ENCODE results near the gene ADAMTSL1. TPM values are rescaled to one million over a fixed set of nuclear protein-coding genes. Genes with fewer than 3 reads are reported as not detected.

ADAMTSL1 gene
- total and polyA plus RNA-seq, 2 of the 13 experiments (the other 11 are each of a cell fraction or from before 2014, with no cell fraction given): not detected

GRCh38 chr9:18947892-18948339 is 474.0 kb downstream of the ADAMTSL1 start:
- Histone ChIP-seq H3K79me2 (ENCODE audit: insufficient read depth, low read length) (no peaks in the 10 kb centered on the region), H3K27ac (ENCODE audit: extremely low read length, insufficient read depth, low read length) (no peak overlapping the region), H2AFZ (ENCODE audit: low read length) (no peak overlapping the region), H3K9me3 (ENCODE audit: low read length) (no peaks in the 10 kb centered on the region), H4K20me1 (ENCODE audit: insufficient read depth, low read length) (no peaks in the 10 kb centered on the region), H3K4me3 (replicated peaks in 1 of 3; ENCODE audit: insufficient read depth in 1 of 3, low read depth in 2 of 3, low read length in 3 of 3) (no peak overlapping the region), H3K4me1 (ENCODE audit: insufficient read depth, low read length) (no peaks in the 10 kb centered on the region), H3K4me2 (ENCODE audit: low read depth, low read length) (no peak overlapping the region), H3K36me3 (replicated peaks in 1 of 2; ENCODE audit: control insufficient read depth in 1 of 2, insufficient read depth in 2 of 2, low read length in 2 of 2) (no peaks in the 10 kb centered on the region), H3K9ac (ENCODE audit: insufficient read depth, low read depth, low read length) (no peak overlapping the region), H3K27me3 (ENCODE audit: control insufficient read depth in 1 of 2, insufficient read depth in 2 of 2, low read length in 2 of 2) (peaks cover 2 to 8% of the 10 kb centered on the region in 2 experiments; a peak in 4 of 5 replicates)
- TF ChIP-seq NR2F6 (IDR thresholded peaks at IDR 0.05) (no peak), NR2F6 (CRISPR knock-in tag; IDR thresholded peaks at IDR 0.05) (no peak), NPAS2 (CRISPR knock-in tag; IDR thresholded peaks at IDR 0.05; ENCODE audit: borderline replicate concordance) (no peak), ZBTB7A (CRISPR knock-in tag; IDR thresholded peaks at IDR 0.05) (no peak), RAD51 (IDR thresholded peaks at IDR 0.05; ENCODE audit: borderline replicate concordance) (peak; percentile 26; the same call in 1 of the 2 replicates), GTF2F1 (IDR thresholded peaks at IDR 0.05; ENCODE audit: low read length) (no peak), ZFP36L2 (CRISPR knock-in tag; IDR thresholded peaks at IDR 0.05) (no peak), RFXANK (CRISPR knock-in tag; IDR thresholded peaks at IDR 0.05) (no peak), NFRKB (IDR thresholded peaks at IDR 0.05) (no peak)
- TF ChIP-seq, protein P1, sequence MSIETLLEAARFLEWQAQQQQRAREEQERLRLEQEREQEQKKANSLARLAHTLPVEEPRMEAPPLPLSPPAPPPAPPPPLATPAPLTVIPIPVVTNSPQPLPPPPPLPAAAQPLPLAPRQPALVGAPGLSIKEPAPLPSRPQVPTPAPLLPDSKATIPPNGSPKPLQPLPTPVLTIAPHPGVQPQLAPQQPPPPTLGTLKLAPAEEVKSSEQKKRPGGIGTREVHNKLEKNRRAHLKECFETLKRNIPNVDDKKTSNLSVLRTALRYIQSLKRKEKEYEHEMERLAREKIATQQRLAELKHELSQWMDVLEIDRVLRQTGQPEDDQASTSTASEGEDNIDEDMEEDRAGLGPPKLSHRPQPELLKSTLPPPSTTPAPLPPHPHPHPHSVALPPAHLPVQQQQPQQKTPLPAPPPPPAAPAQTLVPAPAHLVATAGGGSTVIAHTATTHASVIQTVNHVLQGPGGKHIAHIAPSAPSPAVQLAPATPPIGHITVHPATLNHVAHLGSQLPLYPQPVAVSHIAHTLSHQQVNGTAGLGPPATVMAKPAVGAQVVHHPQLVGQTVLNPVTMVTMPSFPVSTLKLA (IDR thresholded peaks at IDR 0.05): peak; percentile 94
- TF ChIP-seq, protein P2, sequence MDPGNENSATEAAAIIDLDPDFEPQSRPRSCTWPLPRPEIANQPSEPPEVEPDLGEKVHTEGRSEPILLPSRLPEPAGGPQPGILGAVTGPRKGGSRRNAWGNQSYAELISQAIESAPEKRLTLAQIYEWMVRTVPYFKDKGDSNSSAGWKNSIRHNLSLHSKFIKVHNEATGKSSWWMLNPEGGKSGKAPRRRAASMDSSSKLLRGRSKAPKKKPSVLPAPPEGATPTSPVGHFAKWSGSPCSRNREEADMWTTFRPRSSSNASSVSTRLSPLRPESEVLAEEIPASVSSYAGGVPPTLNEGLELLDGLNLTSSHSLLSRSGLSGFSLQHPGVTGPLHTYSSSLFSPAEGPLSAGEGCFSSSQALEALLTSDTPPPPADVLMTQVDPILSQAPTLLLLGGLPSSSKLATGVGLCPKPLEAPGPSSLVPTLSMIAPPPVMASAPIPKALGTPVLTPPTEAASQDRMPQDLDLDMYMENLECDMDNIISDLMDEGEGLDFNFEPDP (CRISPR knock-in tag; conservative IDR thresholded peaks at IDR 0.05): no peak
- TF ChIP-seq, protein P3, sequence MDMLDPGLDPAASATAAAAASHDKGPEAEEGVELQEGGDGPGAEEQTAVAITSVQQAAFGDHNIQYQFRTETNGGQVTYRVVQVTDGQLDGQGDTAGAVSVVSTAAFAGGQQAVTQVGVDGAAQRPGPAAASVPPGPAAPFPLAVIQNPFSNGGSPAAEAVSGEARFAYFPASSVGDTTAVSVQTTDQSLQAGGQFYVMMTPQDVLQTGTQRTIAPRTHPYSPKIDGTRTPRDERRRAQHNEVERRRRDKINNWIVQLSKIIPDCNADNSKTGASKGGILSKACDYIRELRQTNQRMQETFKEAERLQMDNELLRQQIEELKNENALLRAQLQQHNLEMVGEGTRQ (IDR thresholded peaks at IDR 0.05; ENCODE audit: low read depth, low read length): peak; percentile 18; the same call in 1 of the 2 replicates
- TF ChIP-seq, protein P3 (CRISPR knock-in tag; IDR thresholded peaks at IDR 0.05; ENCODE audit: borderline replicate concordance): no peak
- BruUV-seq (replicated peaks): no TSS peak
- POLR2A ChIA-PET: no interaction called here
- intact Hi-C loops (cut with micrococcal nuclease; ENCODE audit: unreplicated experiment): no loop called here
- no peak for FAIRE-seq
- CTCF ChIA-PET (ENCODE audit: low intra/inter-chr PET ratio, low total read pairs): no interaction called here
- WGBS (ENCODE audit: low lambda C conversion rate): 12% methylated on average over 4 of the region's 4 CpGs
- in situ Hi-C loops (cut with HindIII; ENCODE audit: extremely low pct_ligation_motif_present, low pct_unique_long_range_greater_than_20kb): no loop called here
- no peak for DNase-seq (ENCODE audit: low spot score)
- peak; percentile 55 for ATAC-seq

Data from HepG2 (cell line).